HUES64 (cell line): ENCODE data around the gene SLC66A3.

Source experiments
- H3K27ac ChIP-seq: 2 replicates; pipeline ENCODE4 v1.7.0; 2013; ENCODE audit warnings: low read depth, low read length, inconsistent platforms
- H3K27me3 ChIP-seq: 2 replicates; pipeline ENCODE4 v1.6.1; 2013; ENCODE audit warnings: mild to moderate bottlenecking, low read length; ENCODE audit not compliant: insufficient read depth
- H3K36me3 ChIP-seq: 2 replicates; pipeline ENCODE4 v1.6.1; 2013; ENCODE audit warnings: mild to moderate bottlenecking, low read length; ENCODE audit not compliant: insufficient read depth
- H3K4me1 ChIP-seq: 2 replicates; pipeline ENCODE4 v1.6.1; 2013; ENCODE audit warnings: mild to moderate bottlenecking, low read length, moderate library complexity; ENCODE audit not compliant: insufficient read depth
- H3K4me3 ChIP-seq: 2 replicates; pipeline ENCODE4 v1.5.1; 2013; ENCODE audit warnings: mild to moderate bottlenecking, low read length, moderate library complexity
- H3K9ac ChIP-seq: 2 replicates; pipeline ENCODE4 v1.6.1; 2013; ENCODE audit warnings: mild to moderate bottlenecking, low read depth, low read length
- H3K9me3 ChIP-seq: 2 replicates; pipeline ENCODE4 v1.6.1; 2013; ENCODE audit warnings: low read depth, low read length; ENCODE audit not compliant: insufficient read depth
- WGBS: fragments of 150-250, 120-280 bp; methylation state at CpG from one replicate; pipeline ENCODE4 v1.1.7; 2013; ENCODE audit warnings: missing lambda C conversion rate; 5-methylcytosine and 5-hydroxymethylcytosine counted together

SLC66A3 gene

DNA sequence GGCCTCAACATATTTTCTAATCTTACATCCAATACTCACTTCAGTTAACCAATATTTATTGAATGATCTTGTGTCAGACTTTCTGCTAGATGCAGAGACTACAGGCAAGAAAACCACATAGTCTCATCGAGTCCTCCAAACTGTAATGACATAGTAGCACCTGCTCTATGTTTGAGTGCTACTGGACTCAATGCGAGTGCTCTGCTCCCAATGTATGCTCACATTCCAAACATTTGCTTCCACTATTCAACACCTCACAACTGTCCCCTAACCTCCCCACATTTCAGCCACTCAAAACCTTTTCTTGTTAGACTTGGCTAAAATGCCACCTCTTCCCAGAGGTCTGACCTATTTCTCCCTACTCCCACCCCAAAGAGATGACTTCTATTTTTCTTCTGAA, 65.2 kb downstream of the SLC66A3 start:
- Histone ChIP-seq H3K27ac (no peak overlapping the region), H3K9me3 (no peaks in the 10 kb centered on the region), H3K9ac (no peak overlapping the region), H3K36me3 (peaks cover 64% of the 10 kb centered on the region), H3K4me1 (peaks cover 27% of the 10 kb centered on the region), H3K4me3 (no peak overlapping the region), H3K27me3 (no peaks in the 10 kb centered on the region)
- 96% methylated on average over 2 of the region's 2 CpGs for WGBS

- H3K27me3 ChIP-seq, result no peaks in the 10 kb centered on the region
- H3K27ac ChIP-seq, result no peak overlapping the region
- H3K4me3 ChIP-seq, result no peak overlapping the region
- H3K36me3 ChIP-seq, result peaks cover 64% of the 10 kb centered on the region
- H3K4me1 ChIP-seq, result peaks cover 30% of the 10 kb centered on the region
- 96% methylated on average over 4 of the region's 5 CpGs for WGBS
- no peaks in the 10 kb centered on the region for H3K9me3 ChIP-seq
- H3K9ac ChIP-seq, result no peak overlapping the region
Observed at GRCh38 chr2:11222845-11223244, 67.6 kb downstream of the SLC66A3 start.

DNA sequence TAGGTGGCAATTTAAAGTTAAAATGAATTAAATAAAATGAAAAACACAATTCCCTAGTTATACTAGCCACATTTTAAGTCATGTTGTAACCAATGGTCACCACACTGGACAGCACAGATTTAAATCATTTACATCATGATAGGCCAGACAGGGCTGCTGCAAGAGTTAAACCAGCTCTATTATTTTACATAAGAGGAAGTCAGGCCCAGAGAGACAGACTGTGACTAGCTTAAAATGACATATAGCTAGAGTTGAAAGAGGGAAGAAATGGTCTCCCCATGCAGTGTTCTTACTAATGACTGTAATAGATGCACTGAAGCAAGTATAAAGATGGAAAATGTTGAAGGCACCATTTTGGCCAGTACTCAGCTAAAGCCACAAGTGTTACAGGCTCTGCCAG, 69.6 kb downstream of the SLC66A3 start:
- Histone ChIP-seq H3K9ac (no peak overlapping the region), H3K36me3 (peaks cover 45% of the 10 kb centered on the region), H3K27ac (0 out of 2 replicates have a peak overlapping the region, but pooled peaks have one; percentile 2), H3K4me1 (peaks cover 30% of the 10 kb centered on the region), H3K4me3 (no peak overlapping the region), H3K9me3 (no peaks in the 10 kb centered on the region), H3K27me3 (no peaks in the 10 kb centered on the region)

- Histone ChIP-seq H3K9me3 (no peaks in the 10 kb centered on the region), H3K4me3 (no peak overlapping the region)
Observed at GRCh38 chr2:11227595-11227994, 72.3 kb downstream of the SLC66A3 start.

More at GRCh38 chr2:11227595-11227994, 72.3 kb downstream of the SLC66A3 start:
- Histone ChIP-seq H3K9ac (no peak overlapping the region), H3K4me1 (peaks cover 30% of the 10 kb centered on the region), H3K36me3 (peaks cover 22% of the 10 kb centered on the region), H3K27ac (no peak overlapping the region), H3K27me3 (no peaks in the 10 kb centered on the region)
